B cell (primary cell): ENCODE results near the gene NPR3.

Source experiments
- EZH2 ChIP-seq: IDR thresholded peaks from 2 replicates; pipeline ENCODE4 v1.6.1; 2012; ENCODE audit warnings: borderline replicate concordance, low read depth, mild to moderate bottlenecking, moderate library complexity, low read length; ENCODE audit not compliant: insufficient read depth, poor library complexity, severe bottlenecking
- TF ChIP-seq, protein P1 (sequence below): fragments of 200-600 bp; IDR thresholded peaks from one replicate; pipeline ENCODE4 v1.8.0; 2022; ENCODE audit warnings: antibody characterized with exemption, mild to moderate bottlenecking

DNA sequence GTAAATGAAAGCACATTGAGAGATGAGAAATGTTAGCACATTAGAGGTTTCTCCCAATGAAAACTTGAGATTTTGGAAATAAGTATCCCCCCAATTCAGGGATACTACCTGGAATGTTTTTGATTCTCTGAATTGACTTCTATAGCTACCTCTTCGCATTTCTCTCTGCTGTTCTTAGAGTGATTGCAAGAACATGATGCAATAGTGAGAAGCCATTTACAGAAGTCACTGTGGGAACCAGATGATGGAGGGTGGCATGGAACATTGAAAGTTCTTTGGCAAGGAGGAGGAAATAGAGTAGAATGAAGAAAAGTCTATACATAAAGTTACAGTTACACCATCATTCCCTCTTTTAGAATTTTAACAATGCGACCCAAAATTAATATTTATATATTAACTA is 9.2 kb downstream of the NPR3 start:
- TF ChIP-seq, protein P1, sequence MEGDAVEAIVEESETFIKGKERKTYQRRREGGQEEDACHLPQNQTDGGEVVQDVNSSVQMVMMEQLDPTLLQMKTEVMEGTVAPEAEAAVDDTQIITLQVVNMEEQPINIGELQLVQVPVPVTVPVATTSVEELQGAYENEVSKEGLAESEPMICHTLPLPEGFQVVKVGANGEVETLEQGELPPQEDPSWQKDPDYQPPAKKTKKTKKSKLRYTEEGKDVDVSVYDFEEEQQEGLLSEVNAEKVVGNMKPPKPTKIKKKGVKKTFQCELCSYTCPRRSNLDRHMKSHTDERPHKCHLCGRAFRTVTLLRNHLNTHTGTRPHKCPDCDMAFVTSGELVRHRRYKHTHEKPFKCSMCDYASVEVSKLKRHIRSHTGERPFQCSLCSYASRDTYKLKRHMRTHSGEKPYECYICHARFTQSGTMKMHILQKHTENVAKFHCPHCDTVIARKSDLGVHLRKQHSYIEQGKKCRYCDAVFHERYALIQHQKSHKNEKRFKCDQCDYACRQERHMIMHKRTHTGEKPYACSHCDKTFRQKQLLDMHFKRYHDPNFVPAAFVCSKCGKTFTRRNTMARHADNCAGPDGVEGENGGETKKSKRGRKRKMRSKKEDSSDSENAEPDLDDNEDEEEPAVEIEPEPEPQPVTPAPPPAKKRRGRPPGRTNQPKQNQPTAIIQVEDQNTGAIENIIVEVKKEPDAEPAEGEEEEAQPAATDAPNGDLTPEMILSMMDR = no peak
- TF ChIP-seq EZH2 = no peak
